Activated CD4-positive, alpha-beta T cell treated with anti-CD3 and anti-CD28 coated beads for 48 hours (primary cell): ENCODE data around the gene SMIM7.

Experiments used
- DNase-seq: peaks from one replicate; pipeline ENCODE4 v3.0.0-alpha.2; 2020

SMIM7 gene

DNA sequence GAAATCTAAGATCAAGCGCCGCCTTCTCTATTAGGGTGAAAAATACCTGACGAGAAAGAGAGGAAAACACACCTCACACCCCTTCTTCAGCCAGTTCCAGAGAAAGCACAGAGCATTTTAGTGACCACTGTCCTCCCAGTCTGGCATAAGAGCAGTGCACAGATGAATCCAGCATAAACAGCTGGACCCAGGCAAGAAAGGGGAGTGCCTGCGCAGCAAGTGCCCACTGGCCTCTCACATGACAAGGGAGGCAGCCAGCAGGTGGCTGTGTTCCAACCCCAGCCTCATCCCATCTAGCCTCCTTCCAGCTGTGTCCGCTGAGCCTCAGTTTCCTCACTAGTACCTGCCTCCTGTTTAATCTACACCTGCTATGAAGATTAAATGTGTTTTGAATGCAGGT lies 39.9 kb downstream of the SMIM7 start:
- DNase-seq: no peak

DNA sequence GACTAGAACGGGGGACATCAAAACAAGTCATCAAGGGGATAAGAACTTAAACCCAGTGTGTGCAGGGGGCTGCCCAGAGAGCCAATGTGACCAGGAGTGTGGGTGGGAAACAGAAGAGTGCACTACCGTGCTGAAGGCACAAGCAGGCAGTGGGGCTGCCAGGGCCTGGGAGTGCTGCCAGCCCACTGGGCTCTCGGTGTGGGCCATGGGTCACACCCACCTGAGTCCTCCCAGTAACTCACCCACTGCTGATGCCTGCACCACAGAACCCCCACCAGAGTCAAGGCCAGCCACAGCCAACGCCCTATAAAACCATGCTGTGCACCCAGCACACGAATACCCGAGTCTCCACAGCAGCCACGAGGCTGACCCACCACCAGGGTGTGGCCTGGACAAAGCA lies 40.5 kb downstream of the SMIM7 start:
- DNase-seq: no peak

DNA sequence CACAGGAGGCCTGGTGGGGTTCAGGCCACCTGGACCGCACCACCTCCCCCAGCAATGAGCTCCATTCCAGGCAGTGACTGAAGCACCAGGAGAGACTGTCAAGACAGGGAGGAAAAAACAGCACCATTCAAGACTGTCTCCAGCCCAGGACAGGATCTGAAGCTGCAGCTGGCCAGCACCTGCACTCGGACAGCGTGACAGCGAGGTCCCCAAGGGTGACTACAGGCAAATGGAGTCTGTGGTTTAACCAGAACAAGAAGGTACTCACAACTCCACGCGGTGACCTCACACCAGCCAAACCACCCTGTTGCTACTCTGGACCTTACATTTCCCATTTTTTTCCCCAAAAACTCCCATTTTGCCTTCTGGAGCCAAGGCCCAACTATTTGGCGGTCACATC lies 41.7 kb downstream of the SMIM7 start:
- DNase-seq: no peak

DNA sequence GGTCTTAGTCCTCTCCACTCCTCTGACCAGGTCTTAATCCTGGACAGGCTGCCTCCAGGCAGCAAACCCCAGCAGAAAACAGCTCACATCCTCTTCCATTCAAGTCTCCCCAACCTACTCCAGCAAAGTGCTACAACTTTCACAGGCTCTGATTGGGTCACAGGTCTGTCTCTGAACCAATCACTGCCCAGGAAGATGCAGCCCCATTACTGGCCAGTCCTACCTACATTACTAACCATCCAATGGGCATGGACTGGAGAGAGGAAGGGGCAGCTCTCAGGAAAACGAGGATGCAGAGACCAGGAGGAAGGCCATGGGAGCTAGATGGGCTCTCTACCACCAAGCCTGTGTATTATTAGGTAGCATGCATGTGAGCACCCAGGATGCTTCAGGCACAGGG lies 44.1 kb downstream of the SMIM7 start:
- no peak for DNase-seq

DNA sequence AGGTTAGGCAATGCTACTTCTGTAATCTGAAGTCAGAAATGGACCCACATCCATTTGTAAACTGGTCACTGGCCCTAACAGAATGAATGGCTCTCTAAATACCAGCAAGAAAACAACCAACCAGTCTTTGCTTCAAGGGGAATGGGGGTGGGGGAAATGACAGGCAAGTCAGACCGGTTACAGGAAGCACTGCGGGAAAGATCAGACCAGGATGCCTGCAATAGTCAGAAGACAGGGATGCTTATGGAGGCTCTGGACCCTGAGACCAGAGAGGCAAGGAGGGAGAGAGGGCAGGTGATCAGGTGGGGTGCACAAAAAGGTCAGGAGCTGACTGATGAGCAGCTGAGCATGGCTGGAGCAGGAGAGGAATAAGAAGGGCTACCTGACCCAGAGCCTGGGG lies 45.0 kb downstream of the SMIM7 start:
- no peak for DNase-seq

DNA sequence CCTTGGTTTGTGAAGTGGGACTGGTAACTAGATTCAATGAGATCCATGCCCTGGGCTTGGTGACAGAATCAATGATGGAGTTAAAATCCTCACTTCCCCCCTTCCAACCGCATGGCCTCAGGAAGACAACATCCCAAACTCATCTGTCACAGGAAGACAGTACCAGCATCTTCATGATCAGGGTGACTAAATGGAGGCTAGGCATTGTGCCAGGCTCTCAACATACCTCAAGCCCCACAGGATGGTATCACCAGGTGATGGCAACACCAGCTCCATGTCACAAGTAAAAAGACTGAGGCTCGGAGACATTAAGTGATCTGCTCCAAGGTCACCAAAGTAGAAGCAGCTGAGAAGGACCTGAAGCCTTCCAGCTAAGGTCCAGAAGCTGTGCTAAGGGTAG lies 46.1 kb downstream of the SMIM7 start:
- no peak for DNase-seq

DNA sequence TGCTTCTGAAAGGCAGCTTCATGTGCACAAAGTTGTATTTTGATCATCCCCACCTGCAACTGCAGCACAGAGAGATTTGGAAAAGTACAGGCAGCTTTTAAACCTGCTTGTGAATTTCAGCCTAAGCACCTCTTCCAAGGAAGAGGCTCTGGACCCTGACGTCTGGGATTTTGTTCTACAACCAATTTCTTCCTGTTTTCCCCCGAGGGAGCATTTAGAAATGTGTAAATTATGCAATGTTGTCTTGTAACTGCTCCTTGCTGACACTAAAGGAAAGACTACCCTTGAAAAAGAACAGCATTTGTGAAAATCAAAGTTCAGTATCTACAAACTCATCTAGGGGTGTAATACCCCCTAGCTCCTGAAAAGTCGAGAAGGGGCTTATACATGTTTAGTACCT lies 47.3 kb downstream of the SMIM7 start:
- DNase-seq: no peak

DNA sequence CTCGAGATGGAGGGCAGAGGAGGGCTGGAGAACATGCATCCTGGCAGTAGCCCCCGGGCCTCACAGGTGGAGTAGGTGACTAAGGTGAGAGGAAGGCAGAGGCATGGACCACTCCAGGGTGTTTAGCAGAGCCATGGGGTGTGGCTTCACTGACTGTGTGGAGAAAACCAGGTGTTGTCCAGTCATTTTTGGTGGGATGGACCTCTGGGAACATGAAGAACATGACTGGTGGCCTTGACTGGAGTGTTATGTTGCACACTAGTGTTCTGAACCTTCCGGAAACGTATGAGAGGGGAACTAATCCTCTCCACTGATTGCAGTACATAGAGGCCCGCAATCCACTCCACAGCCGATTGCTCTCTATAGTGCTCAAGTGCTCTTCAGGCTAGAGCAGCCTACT lies 48.8 kb downstream of the SMIM7 start:
- no peak for DNase-seq

DNA sequence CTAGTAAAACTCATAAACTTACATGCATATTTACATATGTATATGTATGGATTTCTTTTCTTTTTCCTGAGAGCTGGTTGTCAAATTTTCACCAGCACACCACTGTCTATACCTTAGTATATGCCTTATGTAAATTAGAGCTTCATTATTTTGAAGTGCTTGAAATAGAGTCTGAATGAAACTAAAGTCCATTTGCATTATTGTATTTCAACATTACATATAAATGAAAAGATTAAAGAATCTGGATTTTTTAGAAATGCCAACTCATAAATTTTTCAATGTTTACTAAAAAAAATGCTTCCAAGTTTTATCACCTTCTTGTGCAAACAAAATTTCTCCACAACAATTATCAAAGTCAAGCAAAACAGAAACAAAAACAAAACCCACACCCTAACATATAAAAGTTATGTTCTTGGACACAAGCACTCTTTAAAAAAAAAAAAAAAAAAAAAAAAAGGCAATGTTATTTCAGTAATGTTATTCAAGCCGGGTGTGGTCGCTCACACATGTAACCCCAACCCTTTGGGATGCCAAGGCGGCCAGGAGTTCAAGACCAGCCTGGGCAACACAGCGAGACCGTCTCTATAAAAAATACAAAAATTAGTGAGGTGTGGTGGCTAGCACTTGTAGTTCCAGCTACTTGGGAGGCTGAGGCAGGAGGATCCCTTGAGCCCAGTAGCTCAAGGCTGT lies 50.3 kb downstream of the SMIM7 start:
- DNase-seq: no peak

DNA sequence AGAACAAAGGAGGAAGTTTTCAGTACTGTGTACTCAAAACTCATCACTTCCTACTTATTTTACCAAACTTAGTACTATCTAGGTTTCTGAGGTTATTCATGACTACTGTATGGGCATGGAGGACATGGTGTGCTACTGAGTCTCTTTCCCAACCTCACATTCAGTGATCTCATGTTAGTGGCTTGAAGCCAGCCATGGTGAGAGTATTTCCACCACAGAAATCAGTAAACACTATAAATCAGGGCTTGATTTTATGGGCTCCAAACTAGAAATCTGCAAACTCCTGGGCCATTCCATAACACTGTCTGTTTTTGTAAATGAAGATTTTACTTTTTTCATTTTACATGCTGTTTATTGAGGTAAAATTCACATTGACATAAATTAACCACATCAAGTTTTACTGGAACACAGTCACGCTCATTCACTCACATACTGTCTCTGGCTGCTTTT lies 51.6 kb downstream of the SMIM7 start:
- no peak for DNase-seq

DNA sequence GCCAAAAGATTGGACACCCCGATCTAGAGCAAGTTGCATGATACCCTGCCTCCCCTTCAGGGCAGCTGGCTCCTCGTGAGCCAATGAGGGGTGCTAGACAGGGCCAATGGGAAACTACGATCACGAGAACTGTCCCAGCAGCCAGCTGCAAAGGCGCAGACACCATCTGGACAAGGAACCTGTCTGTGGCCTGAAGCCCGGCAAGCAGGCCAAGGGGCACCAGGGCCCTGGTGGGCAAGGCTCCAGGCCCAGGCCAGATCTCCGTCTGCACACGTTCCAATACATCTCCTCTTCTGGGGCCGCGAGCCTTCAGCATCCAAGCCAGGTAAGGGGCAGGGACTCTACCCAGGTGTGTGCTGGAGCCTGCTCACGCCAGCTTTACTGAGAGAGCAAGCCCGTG lies 52.1 kb downstream of the SMIM7 start:
- no peak for DNase-seq

DNA sequence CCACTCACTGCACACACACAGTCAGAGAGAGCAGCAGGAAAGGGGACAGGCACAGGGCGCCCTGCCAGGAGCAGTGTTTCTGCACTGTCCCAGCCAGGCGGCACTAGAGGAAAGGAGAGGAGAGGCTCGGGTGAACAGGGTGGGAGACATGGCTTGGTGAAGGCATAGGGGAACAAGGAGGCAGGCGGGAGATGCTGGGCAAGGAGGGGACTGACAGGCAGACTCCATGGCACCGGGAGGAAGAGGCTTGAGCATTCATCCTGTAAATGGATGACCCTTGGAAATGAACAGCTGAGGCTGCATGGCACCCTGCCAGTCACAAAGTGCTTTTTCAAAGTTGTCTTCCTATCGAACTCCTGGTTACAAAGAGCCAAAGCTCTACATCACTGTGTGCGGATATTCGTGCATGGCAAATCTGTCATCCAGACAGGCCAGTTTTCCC lies 54.4 kb downstream of the SMIM7 start:
- DNase-seq: no peak

DNA sequence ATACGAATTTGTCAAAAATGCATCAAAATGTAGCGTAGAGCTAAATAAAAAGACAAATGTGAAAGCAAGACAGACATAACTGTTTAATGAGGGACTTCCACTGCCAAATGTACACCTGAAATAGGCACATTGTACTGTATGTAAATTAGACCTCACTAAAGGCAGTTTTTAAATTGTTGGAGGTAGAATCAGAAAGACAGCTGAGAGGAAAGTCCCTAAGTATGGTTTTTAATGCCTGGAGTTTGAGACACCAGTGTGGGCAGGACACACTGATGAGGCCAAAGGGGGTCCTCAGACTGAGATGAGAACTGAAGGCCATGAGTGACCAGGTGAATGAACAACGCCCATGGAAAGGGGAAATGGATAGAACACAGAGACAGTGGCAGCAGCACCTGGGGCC lies 54.8 kb downstream of the SMIM7 start:
- no peak for DNase-seq

DNA sequence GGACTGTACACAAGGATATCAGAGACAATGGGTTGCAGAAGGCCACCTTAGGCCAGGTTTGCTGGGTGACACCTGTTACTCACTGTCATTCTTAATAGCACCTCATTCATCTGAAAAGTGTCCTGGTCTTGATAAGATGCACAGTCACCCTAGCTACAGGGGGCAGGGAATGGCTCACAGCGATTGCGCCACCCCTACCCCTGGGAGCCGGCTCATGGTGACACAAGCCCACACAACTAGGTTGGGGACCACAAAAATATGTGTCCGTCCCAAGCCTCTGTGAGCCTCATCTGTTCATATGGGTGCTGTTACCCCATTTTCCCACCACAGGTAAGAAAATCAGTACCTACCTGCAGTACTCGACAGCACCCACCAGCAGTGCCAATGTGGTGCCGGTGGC lies 55.3 kb downstream of the SMIM7 start:
- DNase-seq: no peak

DNA sequence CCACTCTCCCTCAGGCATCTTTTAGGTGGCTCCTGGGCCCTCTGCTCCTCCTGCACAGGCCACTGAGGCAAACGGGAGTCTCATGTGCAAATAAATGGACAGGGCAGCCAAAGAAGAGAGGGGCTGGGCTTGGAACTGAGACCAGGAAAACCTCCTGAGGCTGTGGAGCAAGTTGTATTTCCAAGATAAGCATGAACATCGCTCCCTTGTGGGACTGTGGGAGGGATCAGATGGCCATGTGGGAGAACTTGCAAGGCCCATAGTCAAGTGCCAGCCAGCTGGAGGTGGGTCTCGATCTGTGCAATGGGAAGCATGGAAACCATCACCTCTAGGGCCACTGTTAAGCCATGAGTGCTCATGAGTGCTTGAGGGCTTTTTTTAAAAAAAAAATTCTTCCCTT lies 56.9 kb downstream of the SMIM7 start:
- no peak for DNase-seq

DNA sequence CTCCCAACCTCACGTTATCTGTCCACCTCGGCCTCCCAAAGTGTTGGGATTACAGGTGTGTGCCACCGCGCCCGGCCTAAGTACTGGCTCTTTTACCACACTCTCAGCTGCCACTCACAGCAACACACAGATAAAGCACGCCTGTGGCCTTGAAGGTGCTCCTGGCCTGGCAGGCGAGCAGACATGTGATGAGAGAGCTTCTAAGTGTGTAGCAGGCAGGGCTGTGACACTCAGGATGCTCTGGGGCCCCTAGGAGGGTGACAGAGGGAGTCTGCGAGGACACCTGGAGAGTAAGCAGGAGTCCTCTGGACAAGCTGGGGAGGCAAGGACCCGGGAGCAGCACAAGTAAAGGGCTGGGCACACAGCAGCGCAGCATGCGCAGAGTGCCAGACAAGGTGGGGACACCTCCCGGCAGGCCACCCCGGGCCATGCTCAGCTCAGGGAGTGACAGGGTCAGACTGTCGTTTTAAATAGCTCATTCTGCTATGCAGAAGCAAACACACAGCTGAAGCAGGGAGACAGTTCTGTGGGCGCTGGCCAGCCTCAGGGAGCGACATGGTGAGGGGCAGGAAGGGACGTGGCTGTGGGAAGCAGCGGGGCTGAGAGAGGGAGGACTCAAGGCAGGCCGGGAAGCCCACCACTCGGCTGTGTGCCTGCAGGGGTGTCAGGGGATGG lies 58.4 kb downstream of the SMIM7 start:
- no peak for DNase-seq

DNA sequence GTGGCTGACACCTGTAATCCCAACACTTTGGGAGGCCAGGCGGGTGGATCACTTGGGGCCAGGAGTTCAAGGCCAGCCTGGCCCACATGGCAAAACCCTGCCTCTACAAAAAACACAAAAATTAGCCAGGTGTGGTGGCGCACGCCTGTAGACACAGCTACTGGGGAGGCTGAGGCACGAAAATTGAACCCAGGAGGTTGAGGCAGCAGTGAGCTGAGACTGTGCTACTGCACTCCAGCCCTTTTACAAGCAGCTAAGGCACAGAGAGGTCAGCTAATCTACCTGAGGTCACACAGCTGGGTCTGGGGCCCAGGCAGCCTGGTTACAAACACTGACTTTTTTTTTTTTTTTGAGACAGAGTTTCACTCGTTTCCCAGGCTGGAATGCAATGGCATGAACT lies 59.1 kb downstream of the SMIM7 start:
- DNase-seq: no peak

DNA sequence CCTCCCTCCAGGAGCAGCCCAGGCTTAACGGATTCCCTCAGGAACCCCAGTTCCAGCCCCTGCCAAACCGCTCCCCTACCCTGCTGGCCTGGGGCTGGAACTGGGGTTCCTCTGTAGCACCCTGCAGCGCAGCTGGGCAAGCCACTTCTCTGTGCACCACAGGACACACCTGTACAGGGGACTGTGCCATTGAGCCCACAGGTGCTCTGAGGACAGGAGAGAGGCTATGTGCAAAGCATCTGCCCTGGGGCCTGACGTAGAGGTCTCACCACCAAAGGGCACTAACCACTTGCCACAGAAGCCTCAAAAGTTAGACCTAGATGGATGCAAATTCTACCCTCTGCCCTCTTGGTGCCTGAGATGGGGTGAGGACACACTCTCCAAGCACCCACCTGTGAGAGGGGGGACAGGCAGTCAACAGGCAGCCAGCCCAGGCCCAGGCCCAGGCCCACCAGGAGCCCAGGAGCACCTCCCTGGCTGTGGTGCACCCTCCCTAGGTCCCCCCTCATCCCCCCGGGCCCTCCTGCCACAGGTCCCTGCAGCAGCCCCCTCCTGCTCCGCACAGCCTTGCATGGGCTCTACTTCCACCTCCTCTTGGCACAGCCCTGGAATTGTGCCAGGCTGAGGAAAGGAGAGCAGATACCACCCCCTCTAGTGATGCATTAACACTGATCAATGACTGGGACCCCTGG lies 60.1 kb downstream of the SMIM7 start:
- DNase-seq: no peak

DNA sequence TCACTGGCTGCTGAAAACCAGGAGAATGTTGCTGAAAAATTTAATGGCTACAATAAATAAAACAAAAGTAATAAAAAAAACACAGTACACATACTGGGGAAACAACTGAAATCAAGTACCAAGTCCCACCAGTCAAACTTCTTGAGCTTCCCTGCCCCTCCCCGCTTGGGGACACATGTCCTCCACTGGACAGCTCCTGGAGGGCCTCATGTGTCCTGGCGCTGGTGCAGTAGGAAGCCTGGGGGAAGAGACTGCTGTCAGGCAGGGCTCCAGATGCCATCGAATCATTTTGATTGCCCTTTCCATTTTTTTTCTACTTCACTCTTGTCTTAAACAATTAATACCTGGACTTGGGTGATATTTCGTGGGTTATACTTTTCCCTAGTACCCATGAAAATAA lies 61.1 kb downstream of the SMIM7 start:
- no peak for DNase-seq

DNA sequence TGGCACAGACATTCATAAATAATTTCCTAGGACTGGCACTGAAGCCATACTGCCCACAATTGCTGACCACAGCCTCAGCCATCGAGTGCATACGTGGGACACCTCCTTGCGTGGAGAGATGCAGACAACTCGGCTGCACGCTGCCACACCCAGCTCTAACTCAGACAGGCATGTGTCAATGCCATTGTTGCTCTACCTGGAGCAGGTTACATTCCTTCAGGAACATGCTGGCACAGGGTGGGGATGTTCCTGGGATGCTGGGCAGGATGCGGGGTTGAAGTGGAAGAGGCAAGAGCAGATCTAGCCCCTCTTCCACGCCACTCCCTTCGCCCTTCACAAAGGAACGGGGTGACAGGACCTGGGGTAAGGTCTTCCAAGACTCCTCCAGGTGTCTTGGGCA lies 63.5 kb downstream of the SMIM7 start:
- DNase-seq: no peak
